OCI-LY7 (cell line): ENCODE results near the gene ATAD3A. TPM values are rescaled to one million over a fixed set of nuclear protein-coding genes. Genes with fewer than 3 reads are reported as not detected.

Experiments
- BruUV-seq: library from RNA; stranded (reverse); fragments of 400-500 nt; replicated peaks from 2 replicates; lab custom pipeline; 2021; lab: Mats Ljungman, UMichigan
- CTCF ChIA-PET: fragments of 300-600 bp; sonication (Branson Sonifier 250); formaldehyde crosslinking; loops from one replicate; lab custom pipeline; 2022; ENCODE audit warnings: antibody characterized with exemption; ENCODE audit not compliant: unreplicated experiment; lab: Charles Lee
- POLR2A ChIA-PET: fragments of 300-600 bp; sonication (Branson Sonifier 250); formaldehyde crosslinking; loops from one replicate; lab custom pipeline; 2022; ENCODE audit warnings: antibody characterized with exemption; lab: Charles Lee
- DNase-seq: peaks from one replicate; pipeline ENCODE4 v3.0.0-alpha.2; 2015; ENCODE audit warnings: low spot score
- H2AFZ ChIP-seq: fragments of 200-600 bp; sonication (generic), shearing (Covaris generic); 2 replicates; pipeline ENCODE4 v1.6.1; 2014; ENCODE audit warnings: mild to moderate bottlenecking, antibody characterized with exemption, low read length, moderate library complexity
- H3K27ac ChIP-seq: fragments of 200-600 bp; sonication (generic); 2 replicates; pipeline ENCODE4 v1.5.1; 2014; ENCODE audit warnings: mixed run types, low read depth, mild to moderate bottlenecking, moderate library complexity, low read length, inconsistent platforms; ENCODE audit not compliant: poor library complexity, severe bottlenecking
- H3K36me3 ChIP-seq: fragments of 200-600 bp; sonication (generic); 2 replicates; pipeline ENCODE4 v1.6.1; 2014; ENCODE audit warnings: mild to moderate bottlenecking, antibody characterized with exemption, low read length, moderate library complexity, mixed read lengths; ENCODE audit not compliant: insufficient read depth
- H3K4me1 ChIP-seq: fragments of 200-600 bp; sonication (generic); 2 replicates; pipeline ENCODE4 v1.5.1; 2014; ENCODE audit warnings: mild to moderate bottlenecking, low read length; ENCODE audit not compliant: insufficient read depth, poor library complexity, severe bottlenecking
- H3K4me2 ChIP-seq: fragments of 200-600 bp; sonication (generic); 2 replicates; pipeline ENCODE4 v1.6.1; 2014; ENCODE audit warnings: mild to moderate bottlenecking, low read length
- H3K4me3 ChIP-seq: fragments of 200-600 bp; sonication (generic); 2 replicates; pipeline ENCODE4 v1.5.1; 2014; ENCODE audit warnings: mild to moderate bottlenecking, low read depth, low read length; ENCODE audit not compliant: poor library complexity, severe bottlenecking
- H3K79me2 ChIP-seq: fragments of 200-600 bp; sonication (generic); 2 replicates; pipeline ENCODE4 v1.6.1; 2016; ENCODE audit warnings: low read depth, mild to moderate bottlenecking, low read length, moderate library complexity, mixed read lengths; ENCODE audit not compliant: insufficient read depth
- H3K9me2 ChIP-seq: fragments of 200-600 bp; sonication (generic); 2 replicates; pipeline ENCODE4 v1.6.1; 2016; ENCODE audit warnings: mild to moderate bottlenecking, low read length, mixed read lengths; ENCODE audit not compliant: insufficient read depth
- H3K9me3 ChIP-seq: fragments of 200-600 bp; sonication (generic); 2 replicates; pipeline ENCODE4 v1.6.1; 2014; ENCODE audit warnings: mild to moderate bottlenecking, mixed run types, low read length, mixed read lengths
- H4K20me1 ChIP-seq: fragments of 200-600 bp; sonication (generic); 2 replicates; pipeline ENCODE4 v1.6.1; 2014; ENCODE audit warnings: mild to moderate bottlenecking, antibody characterized with exemption, low read length, moderate library complexity, mixed read lengths; ENCODE audit not compliant: insufficient read depth
- EZH2phosphoT487 ChIP-seq: fragments of 200-600 bp; sonication (generic); IDR thresholded peaks from 2 replicates; pipeline ENCODE4 v1.6.1; 2018; ENCODE audit warnings: low read depth, borderline replicate concordance, mild to moderate bottlenecking, mixed run types, antibody characterized with exemption, low read length, moderate library complexity, mixed read lengths
- intact Hi-C: fragments of 100-400 bp; cut with micrococcal nuclease; formaldehyde crosslinking; loops from one replicate; pipeline ENCODE4 v1.10.0; 2022; ENCODE audit not compliant: unreplicated experiment
- total RNA-seq, 2 experiments: library from RNA; depleted of rRNA in 1 of 2; stranded (reverse); fragments of >200 nt in 1 of 2; shearing (Covaris generic) in 1 of 2; gene quantifications; 2 replicates each; pipeline ENCODE4 v1.2.3, GENCODE V29; 2014 to 2022
- TF ChIP-seq, protein P1 (sequence below): fragments of 200-600 bp; sonication (generic); conservative IDR thresholded peaks from 2 replicates; pipeline ENCODE4 v1.5.1; 2014; ENCODE audit warnings: mild to moderate bottlenecking, antibody characterized with exemption, low read length, moderate library complexity, mixed read lengths

ATAD3A gene
- total RNA-seq, 2 experiments from 2014 or later = 81.9 to 88.6 TPM

DNA sequence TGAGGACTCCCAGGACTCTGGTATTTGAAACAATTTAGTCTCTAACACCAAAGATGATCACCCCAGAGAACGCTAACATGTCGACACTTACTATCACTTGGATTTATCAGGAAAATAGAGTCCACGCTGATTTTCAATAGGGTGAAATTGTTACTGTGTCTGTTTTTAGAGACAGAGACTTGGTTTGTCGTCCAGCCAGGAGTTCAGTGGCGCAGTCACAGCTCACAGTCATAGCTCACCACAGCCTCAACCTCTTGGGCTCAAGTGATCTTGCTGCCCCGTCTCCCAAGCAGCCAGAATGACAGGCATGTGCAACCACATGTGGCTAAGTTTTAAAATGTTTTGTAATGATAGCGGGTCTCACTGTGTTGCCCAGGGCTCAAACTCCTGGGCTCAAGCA lies 57.4 kb downstream of the ATAD3A start:
- CTCF ChIA-PET = no interaction called here
- Histone ChIP-seq H4K20me1 (0 out of 2 replicates have a peak, but pooled peaks cover 12% of the 10 kb centered on the region), H3K9me2 (no peaks in the 10 kb centered on the region), H3K36me3 (peaks cover 81% of the 10 kb centered on the region), H3K4me1 (peaks cover 13% of the 10 kb centered on the region), H3K4me2 (no peak overlapping the region), H3K9me3 (no peaks in the 10 kb centered on the region), H2AFZ (no peak overlapping the region), H3K79me2 (peaks cover 99% of the 10 kb centered on the region), H3K4me3 (no peak overlapping the region), H3K27ac (no peak overlapping the region)
- POLR2A ChIA-PET = no interaction called here
- DNase-seq = no peak
- TF ChIP-seq, protein P1, sequence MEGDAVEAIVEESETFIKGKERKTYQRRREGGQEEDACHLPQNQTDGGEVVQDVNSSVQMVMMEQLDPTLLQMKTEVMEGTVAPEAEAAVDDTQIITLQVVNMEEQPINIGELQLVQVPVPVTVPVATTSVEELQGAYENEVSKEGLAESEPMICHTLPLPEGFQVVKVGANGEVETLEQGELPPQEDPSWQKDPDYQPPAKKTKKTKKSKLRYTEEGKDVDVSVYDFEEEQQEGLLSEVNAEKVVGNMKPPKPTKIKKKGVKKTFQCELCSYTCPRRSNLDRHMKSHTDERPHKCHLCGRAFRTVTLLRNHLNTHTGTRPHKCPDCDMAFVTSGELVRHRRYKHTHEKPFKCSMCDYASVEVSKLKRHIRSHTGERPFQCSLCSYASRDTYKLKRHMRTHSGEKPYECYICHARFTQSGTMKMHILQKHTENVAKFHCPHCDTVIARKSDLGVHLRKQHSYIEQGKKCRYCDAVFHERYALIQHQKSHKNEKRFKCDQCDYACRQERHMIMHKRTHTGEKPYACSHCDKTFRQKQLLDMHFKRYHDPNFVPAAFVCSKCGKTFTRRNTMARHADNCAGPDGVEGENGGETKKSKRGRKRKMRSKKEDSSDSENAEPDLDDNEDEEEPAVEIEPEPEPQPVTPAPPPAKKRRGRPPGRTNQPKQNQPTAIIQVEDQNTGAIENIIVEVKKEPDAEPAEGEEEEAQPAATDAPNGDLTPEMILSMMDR = no peak
- no peak for TF ChIP-seq EZH2phosphoT487
- BruUV-seq = no TSS peak
- intact Hi-C loops = no loop called here

DNA sequence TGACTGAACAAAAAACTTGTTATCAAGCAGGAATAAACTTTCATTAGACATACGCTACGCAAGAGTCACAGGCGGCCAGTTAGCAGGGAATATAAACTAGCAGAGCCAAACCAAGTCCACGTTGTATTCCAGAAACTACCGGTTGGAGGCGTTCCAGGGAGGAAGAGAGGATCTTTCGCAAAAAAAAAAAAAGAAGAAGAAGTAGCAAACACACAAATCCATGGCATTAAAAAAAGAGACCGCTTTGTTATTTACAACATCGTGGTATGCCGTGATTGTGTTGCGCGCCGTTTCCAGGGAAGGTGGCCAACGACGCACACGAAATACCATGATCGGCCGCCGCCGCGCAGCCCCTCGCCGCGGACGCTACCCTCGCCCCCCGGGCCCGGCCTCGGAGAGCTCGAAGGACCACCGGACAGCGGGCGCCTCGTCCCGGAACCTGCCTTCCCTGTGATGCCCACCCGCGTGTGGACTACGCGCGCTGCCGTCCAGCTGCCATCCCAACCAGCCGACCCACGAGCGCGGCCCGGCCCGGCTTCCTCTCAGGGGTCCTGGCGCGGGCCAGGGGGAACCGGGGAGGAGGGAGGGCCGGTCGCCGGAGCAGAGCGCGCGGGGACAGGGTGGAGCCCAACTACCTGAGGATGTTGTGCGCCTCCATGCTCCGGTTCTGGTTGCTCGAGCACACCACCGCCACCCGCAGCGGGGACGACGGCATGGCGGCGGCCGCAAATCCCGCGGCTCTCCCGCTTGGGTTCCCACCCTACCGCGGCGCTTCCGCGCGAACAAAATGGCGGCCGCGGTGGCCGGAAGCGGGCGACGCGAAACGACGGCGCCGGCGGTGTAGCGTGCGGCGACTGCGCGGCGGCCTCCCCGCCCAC lies 62.1 kb downstream of the ATAD3A start:
- H3K9me2 ChIP-seq = no peaks in the 10 kb centered on the region
- H3K79me2 ChIP-seq = peaks cover 52% of the 10 kb centered on the region
- H3K4me1 ChIP-seq = peaks cover 13% of the 10 kb centered on the region
- peaks cover 35% of the 10 kb centered on the region for H3K36me3 ChIP-seq
- DNase-seq = peak; percentile 84
- ChIA-PET CTCF (no interaction called here), POLR2A (interaction anchor here (0.7 to 1.3 kb wide), 2 partner anchors 167 to 763 kb away, joined by 3 read pairs; partner anchors contain the start of gene MRPL20)
- TF ChIP-seq, protein P1 = peak; percentile 56; the same call in 1 of the 2 replicates
- TF ChIP-seq EZH2phosphoT487 = no peak
- BruUV-seq = no TSS peak
- no peaks in the 10 kb centered on the region for H4K20me1 ChIP-seq
- peak overlapping the region; percentile 69 for H3K27ac ChIP-seq
- 0 out of 2 replicates have a peak overlapping the region, but pooled peaks have one; percentile 24 for H2AFZ ChIP-seq
- H3K9me3 ChIP-seq = no peaks in the 10 kb centered on the region
- peak overlapping the region; percentile 74 for H3K4me2 ChIP-seq
- intact Hi-C loops = loop anchor here (5.0 kb wide), 1 partner anchor 43 kb away; the partner anchor contains the start of gene MIB2
- peak overlapping the region; percentile 88 for H3K4me3 ChIP-seq
